ENCODE data around the gene ROR2.

The ROR2 gene

GRCh38 chr9:91915524-91916263, 34.3 kb downstream of the ROR2 start:
- Histone ChIP-seq H3K79me2 (ENCODE audit: insufficient read depth, low read length) (no peaks in the 10 kb centered on the region), H4K20me1 (ENCODE audit: low read depth, low read length) (no peaks in the 10 kb centered on the region), H3K9ac (ENCODE audit: low read length) (no peak overlapping the region), H3K4me2 (ENCODE audit: low read depth, low read length, poor library complexity, severe bottlenecking) (no peak overlapping the region), H3K36me3 (ENCODE audit: low read length) (no peaks in the 10 kb centered on the region), H2AFZ (ENCODE audit: low read depth, low read length, severe bottlenecking) (no peak overlapping the region), H3F3A (ENCODE audit: insufficient read depth) (no peaks in the 10 kb centered on the region), H3K9me2 (replicated peaks; ENCODE audit: insufficient read depth, low read length) (no peaks in the 10 kb centered on the region), H3K4me3 (ENCODE audit: insufficient read depth, low read length, poor library complexity, severe bottlenecking) (no peak overlapping the region), H3K27me3 (ENCODE audit: low read length) (no peaks in the 10 kb centered on the region), H3K27ac (ENCODE audit: low read depth, low read length) (no peak overlapping the region), H3K9me3 (ENCODE audit: insufficient read depth, low read length) (no peaks in the 10 kb centered on the region)
- TF ChIP-seq EZH2phosphoT487 (conservative IDR thresholded peaks at IDR 0.05; ENCODE audit: low read length) (no peak), CTCF (IDR thresholded peaks at IDR 0.05; ENCODE audit: insufficient read depth, low read length, poor library complexity, severe bottlenecking) (no peak)

- H3K4me2 ChIP-seq (ENCODE audit: low read depth, low read length, poor library complexity, severe bottlenecking) = no peak overlapping the region
Measured at GRCh38 chr9:91914937-91915336, 35.1 kb downstream of the ROR2 start.

GRCh38 chr9:91914404-91914803, 35.6 kb downstream of the ROR2 start:
- Histone ChIP-seq H4K20me1 (ENCODE audit: low read depth, low read length) (no peaks in the 10 kb centered on the region), H3K27ac (ENCODE audit: low read depth, low read length) (no peak overlapping the region), H3K4me3 (ENCODE audit: insufficient read depth, low read length, poor library complexity, severe bottlenecking) (no peak overlapping the region), H3K36me3 (ENCODE audit: low read length) (no peaks in the 10 kb centered on the region), H3K27me3 (ENCODE audit: low read length) (no peaks in the 10 kb centered on the region), H3F3A (ENCODE audit: insufficient read depth) (no peaks in the 10 kb centered on the region), H3K9ac (ENCODE audit: low read length) (no peak overlapping the region), H3K79me2 (ENCODE audit: insufficient read depth, low read length) (no peaks in the 10 kb centered on the region), H3K9me3 (ENCODE audit: insufficient read depth, low read length) (no peaks in the 10 kb centered on the region), H3K9me2 (replicated peaks; ENCODE audit: insufficient read depth, low read length) (no peaks in the 10 kb centered on the region), H3K4me2 (ENCODE audit: low read depth, low read length, poor library complexity, severe bottlenecking) (no peak overlapping the region), H2AFZ (ENCODE audit: low read depth, low read length, severe bottlenecking) (no peak overlapping the region)
- TF ChIP-seq CTCF (IDR thresholded peaks at IDR 0.05; ENCODE audit: insufficient read depth, low read length, poor library complexity, severe bottlenecking) (no peak), EZH2phosphoT487 (conservative IDR thresholded peaks at IDR 0.05; ENCODE audit: low read length) (no peak)

More at GRCh38 chr9:91914937-91915336, 35.1 kb downstream of the ROR2 start:
- Histone ChIP-seq H3K27me3 (ENCODE audit: low read length) (no peaks in the 10 kb centered on the region), H3K36me3 (ENCODE audit: low read length) (no peaks in the 10 kb centered on the region), H2AFZ (ENCODE audit: low read depth, low read length, severe bottlenecking) (no peak overlapping the region), H3K79me2 (ENCODE audit: insufficient read depth, low read length) (no peaks in the 10 kb centered on the region), H3K9me2 (replicated peaks; ENCODE audit: insufficient read depth, low read length) (no peaks in the 10 kb centered on the region), H4K20me1 (ENCODE audit: low read depth, low read length) (no peaks in the 10 kb centered on the region), H3F3A (ENCODE audit: insufficient read depth) (no peaks in the 10 kb centered on the region), H3K27ac (ENCODE audit: low read depth, low read length) (no peak overlapping the region), H3K4me3 (ENCODE audit: insufficient read depth, low read length, poor library complexity, severe bottlenecking) (no peak overlapping the region), H3K9me3 (ENCODE audit: insufficient read depth, low read length) (no peaks in the 10 kb centered on the region), H3K9ac (ENCODE audit: low read length) (no peak overlapping the region)
- no peak for TF ChIP-seq EZH2phosphoT487 (conservative IDR thresholded peaks at IDR 0.05; ENCODE audit: low read length)
- no peak for TF ChIP-seq CTCF (IDR thresholded peaks at IDR 0.05; ENCODE audit: insufficient read depth, low read length, poor library complexity, severe bottlenecking)
